Activated B cell treated with CpG ODN at 0.5 μM for 24 hours (primary cell): ENCODE measurements around the gene SLC39A1. TPM values are rescaled to one million over a fixed set of nuclear protein-coding genes. Genes with fewer than 3 reads are reported as not detected.

Experiments
- ATAC-seq: fragments of 200-7000 bp; cut with Tn5 transposase; one replicate; pipeline ENCODE4 v1.10.0; 2021; ENCODE audit warnings: low read depth, mild to moderate bottlenecking, moderate library complexity
- CTCF ChIA-PET: fragments of 350-600 bp; sonication (Branson Sonifier 250); formaldehyde crosslinking; loops from one replicate; lab custom pipeline; 2021; ENCODE audit warnings: antibody characterized with exemption; lab: Charles Lee
- POLR2A ChIA-PET: fragments of 350-600 bp; sonication (Branson Sonifier 250); formaldehyde crosslinking; loops from one replicate; lab custom pipeline; 2021; ENCODE audit warnings: antibody characterized with exemption; lab: Charles Lee
- DNase-seq: peaks from one replicate; pipeline ENCODE4 v3.0.0; 2022
- H3K27ac Mint-ChIP-seq: one replicate; pipeline ENCODE4 v1.8.0; 2020; ENCODE audit warnings: mixed read lengths
- H3K27me3 Mint-ChIP-seq: one replicate; pipeline ENCODE4 v1.8.0; 2021; ENCODE audit warnings: mixed read lengths
- H3K36me3 Mint-ChIP-seq: one replicate; pipeline ENCODE4 v1.8.0; 2021; ENCODE audit warnings: low read depth, mixed read lengths
- H3K4me1 Mint-ChIP-seq: one replicate; pipeline ENCODE4 v1.8.0; 2021; ENCODE audit warnings: mixed read lengths
- H3K4me3 Mint-ChIP-seq: one replicate; pipeline ENCODE4 v1.8.0; 2020; ENCODE audit warnings: mild to moderate bottlenecking, mixed read lengths
- H3K9me3 Mint-ChIP-seq: one replicate; pipeline ENCODE4 v1.8.0; 2020; ENCODE audit warnings: mixed read lengths
- intact Hi-C: fragments of 100-400 bp; cut with micrococcal nuclease; formaldehyde crosslinking; loops from one replicate; pipeline ENCODE4 v1.15.1; 2024
- total RNA-seq: library from RNA; stranded (reverse); gene quantifications from 2 replicates; pipeline ENCODE4 v1.2.3, GENCODE V29; 2022
- TF ChIP-seq, protein P1 (sequence below): fragments of 200-600 bp; IDR thresholded peaks from one replicate; pipeline ENCODE4 v1.8.0; 2022; ENCODE audit warnings: antibody characterized with exemption, mild to moderate bottlenecking

Gene SLC39A1
- total RNA-seq, 1 donor from 2014 or later, result 56.3 TPM

GRCh38 chr1:153934746-153935145 lies 28.6 kb downstream of the SLC39A1 start:
- no peak for DNase-seq

DNA sequence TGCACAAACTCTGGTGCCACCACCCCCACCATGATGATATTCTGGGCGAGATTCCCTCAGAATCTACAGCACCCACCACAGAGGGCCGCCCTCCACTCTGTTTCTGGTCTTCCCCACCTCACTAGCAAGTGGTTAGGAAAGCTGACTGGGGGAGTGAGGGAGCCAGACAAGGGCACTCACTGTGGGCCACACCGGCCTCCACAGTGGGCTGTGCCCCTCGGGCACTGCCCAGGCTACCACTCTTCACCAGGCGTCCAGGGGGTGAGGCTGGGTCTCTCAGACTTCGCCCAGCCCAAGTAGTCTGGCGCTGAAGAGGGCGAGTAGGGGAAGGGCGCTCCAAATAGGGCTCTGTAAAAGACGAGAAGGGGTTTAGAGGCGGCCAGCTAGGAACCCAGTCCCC lies 29.4 kb downstream of the SLC39A1 start:
- no peaks in the 10 kb centered on the region for H3K9me3 Mint-ChIP-seq

More at GRCh38 chr1:153934746-153935145, 28.6 kb downstream of the SLC39A1 start:
- Mint-ChIP-seq H3K4me1 (peaks cover 1% of the 10 kb centered on the region), H3K27ac (no peak overlapping the region), H3K9me3 (no peaks in the 10 kb centered on the region), H3K4me3 (no peak overlapping the region), H3K36me3 (peaks cover 88% of the 10 kb centered on the region), H3K27me3 (no peaks in the 10 kb centered on the region)
- ChIA-PET POLR2A (interaction anchor here (0.7 to 1.5 kb wide), 4 partner anchors 9 to 39 kb away, joined by 3 to 8 read pairs (median 4); partner anchors contain the start of gene DENND4B), CTCF (interaction anchor here (0.5 kb wide), 1 partner anchor 266 kb away, joined by 3 read pairs; no protein-coding TSS in a partner anchor)
- intact Hi-C loops, result no loop called here
- TF ChIP-seq, protein P1, sequence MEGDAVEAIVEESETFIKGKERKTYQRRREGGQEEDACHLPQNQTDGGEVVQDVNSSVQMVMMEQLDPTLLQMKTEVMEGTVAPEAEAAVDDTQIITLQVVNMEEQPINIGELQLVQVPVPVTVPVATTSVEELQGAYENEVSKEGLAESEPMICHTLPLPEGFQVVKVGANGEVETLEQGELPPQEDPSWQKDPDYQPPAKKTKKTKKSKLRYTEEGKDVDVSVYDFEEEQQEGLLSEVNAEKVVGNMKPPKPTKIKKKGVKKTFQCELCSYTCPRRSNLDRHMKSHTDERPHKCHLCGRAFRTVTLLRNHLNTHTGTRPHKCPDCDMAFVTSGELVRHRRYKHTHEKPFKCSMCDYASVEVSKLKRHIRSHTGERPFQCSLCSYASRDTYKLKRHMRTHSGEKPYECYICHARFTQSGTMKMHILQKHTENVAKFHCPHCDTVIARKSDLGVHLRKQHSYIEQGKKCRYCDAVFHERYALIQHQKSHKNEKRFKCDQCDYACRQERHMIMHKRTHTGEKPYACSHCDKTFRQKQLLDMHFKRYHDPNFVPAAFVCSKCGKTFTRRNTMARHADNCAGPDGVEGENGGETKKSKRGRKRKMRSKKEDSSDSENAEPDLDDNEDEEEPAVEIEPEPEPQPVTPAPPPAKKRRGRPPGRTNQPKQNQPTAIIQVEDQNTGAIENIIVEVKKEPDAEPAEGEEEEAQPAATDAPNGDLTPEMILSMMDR, result no peak
- no peak for ATAC-seq

DNA sequence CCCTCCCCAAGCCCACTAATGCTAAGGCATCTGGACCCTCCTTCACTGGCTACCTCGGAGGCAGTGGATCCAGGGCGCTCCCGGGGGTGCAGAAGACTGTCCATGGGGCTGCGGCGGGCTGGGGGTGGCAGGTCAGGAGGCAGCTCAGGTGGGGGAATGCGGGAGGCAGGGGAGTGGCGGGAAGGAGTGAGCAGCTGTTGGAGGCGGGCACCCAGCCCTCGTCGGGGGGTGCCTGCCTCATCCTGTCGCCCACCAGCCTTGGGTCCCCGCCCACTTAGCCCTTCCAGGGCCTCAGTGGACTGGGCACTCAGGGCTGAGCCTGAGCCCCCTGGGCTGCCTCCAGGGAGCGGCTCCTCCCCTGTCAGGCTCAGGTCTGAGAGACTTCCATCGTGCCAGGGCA lies 29.9 kb downstream of the SLC39A1 start:
- DNase-seq (no peak), ATAC-seq (no peak)
- intact Hi-C loops, result no loop called here
- TF ChIP-seq, protein P1, result no peak
- Mint-ChIP-seq H3K9me3 (no peaks in the 10 kb centered on the region), H3K27ac (no peak overlapping the region), H3K36me3 (peaks cover 86% of the 10 kb centered on the region), H3K27me3 (no peaks in the 10 kb centered on the region), H3K4me3 (no peak overlapping the region), H3K4me1 (no peaks in the 10 kb centered on the region)
- POLR2A ChIA-PET, result interaction anchor here (1.8 to 2.3 kb wide), 2 partner anchors 10 to 12 kb away, joined by 5 to 18 read pairs; partner anchors contain the start of gene GATAD2B
- CTCF ChIA-PET, result no interaction called here

More for the DNA sequence above, 29.4 kb downstream of the SLC39A1 start:
- TF ChIP-seq, protein P1, result no peak
- Mint-ChIP-seq H3K27ac (no peak overlapping the region), H3K4me3 (no peak overlapping the region), H3K36me3 (peaks cover 86% of the 10 kb centered on the region), H3K27me3 (no peaks in the 10 kb centered on the region), H3K4me1 (no peaks in the 10 kb centered on the region)
- CTCF ChIA-PET, result no interaction called here
- intact Hi-C loops, result no loop called here
- DNase-seq (no peak), ATAC-seq (no peak)
- POLR2A ChIA-PET, result interaction anchor here (0.7 to 1.5 kb wide), 3 partner anchors 11 to 38 kb away, joined by 3 to 8 read pairs (median 4); partner anchors contain the start of gene DENND4B

DNA sequence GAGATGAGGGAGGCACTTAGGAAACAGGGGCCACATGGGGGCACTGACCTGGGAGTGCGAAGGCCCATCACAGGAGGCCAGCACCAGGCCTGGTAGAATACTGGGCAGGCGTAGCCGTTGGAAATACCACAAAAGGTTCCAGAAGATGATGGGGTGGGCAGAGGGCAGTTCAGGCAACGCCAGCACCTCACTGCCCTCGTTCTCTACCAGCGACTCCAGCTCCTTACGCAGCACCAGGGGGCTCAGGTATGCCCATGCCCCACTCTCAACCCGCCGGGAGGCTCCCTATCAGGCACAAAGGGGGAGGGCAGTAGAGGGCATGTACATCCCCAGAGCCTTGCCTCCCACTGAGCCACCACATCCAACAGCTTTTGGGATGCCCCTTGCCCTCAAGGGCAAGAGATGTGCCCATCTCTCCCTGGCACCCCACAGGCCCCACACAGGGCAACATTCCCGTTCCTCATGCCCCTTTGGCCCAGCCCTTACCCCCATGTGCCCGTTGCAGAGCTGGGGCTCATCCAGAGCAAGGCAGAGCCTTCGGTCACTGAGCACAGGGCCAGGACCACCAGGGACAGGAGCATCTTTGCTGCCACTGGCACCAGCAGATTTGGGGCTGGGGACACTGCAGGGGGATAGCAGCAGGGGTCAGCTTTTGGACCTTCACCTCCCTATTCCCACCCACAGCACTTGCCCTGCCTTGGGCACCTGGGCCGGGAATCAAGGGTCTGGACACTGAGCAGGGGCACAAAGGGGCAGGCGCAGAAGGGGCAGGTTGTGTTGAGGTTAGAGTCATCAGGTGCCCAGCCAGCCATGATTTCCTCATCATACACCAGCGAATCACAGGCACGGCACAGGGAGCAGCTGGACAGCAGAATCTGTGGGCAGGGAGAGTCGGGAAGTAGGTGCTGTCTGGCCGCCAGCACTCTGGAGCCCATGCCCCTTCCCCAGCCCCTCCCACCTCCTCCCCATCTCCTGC lies 30.9 kb downstream of the SLC39A1 start:
- peaks cover 78% of the 10 kb centered on the region for H3K36me3 Mint-ChIP-seq
- no peak overlapping the region for H3K27ac Mint-ChIP-seq
- no peaks in the 10 kb centered on the region for H3K27me3 Mint-ChIP-seq
- ATAC-seq, result no peak
- H3K4me1 Mint-ChIP-seq, result peaks cover 2% of the 10 kb centered on the region
- ChIA-PET POLR2A (interaction anchor here (0.6 to 2.3 kb wide), 3 partner anchors 9 to 38 kb away, joined by 3 to 18 read pairs (median 5); partner anchors contain the start of gene GATAD2B), CTCF (no interaction called here)
- TF ChIP-seq, protein P1, result no peak
- H3K4me3 Mint-ChIP-seq, result no peak overlapping the region
- intact Hi-C loops, result no loop called here
- DNase-seq, result no peak
- no peaks in the 10 kb centered on the region for H3K9me3 Mint-ChIP-seq
